A549 (cell line): ENCODE measurements around the gene MYLK2.

ENCODE experiments used
- CHD4 ChIP-seq: fragments of 200-600 bp; sonication (generic); IDR thresholded peaks from 2 replicates; pipeline ENCODE4 v1.6.1; 2016; ENCODE audit warnings: antibody characterized with exemption, mild to moderate bottlenecking, borderline replicate concordance
- CTCF ChIP-seq: fragments of >200 bp; sonication (Bioruptor Twin); formaldehyde crosslinking; IDR thresholded peaks from 3 replicates; pipeline ENCODE4 v1.5.1; 2016
- EP300 ChIP-seq, 2 experiments: fragments of >200 bp; sonication (Bioruptor Twin); formaldehyde crosslinking; IDR thresholded peaks; 2 replicates in 1 of 2; 3 replicates in 1 of 2; pipeline ENCODE4 v1.6.1; 2016 to 2017
- JUNB ChIP-seq: fragments of >200 bp; sonication (Bioruptor Twin); formaldehyde crosslinking; IDR thresholded peaks from 2 replicates; pipeline ENCODE4 v1.6.1; 2016
- RAD21 ChIP-seq, 2 experiments: fragments of >200 bp in 1 of 2; sonication (Bioruptor Twin) in 1 of 2; formaldehyde crosslinking in 1 of 2; IDR thresholded peaks in 1 of 2; conservative IDR thresholded peaks in 1 of 2; 2 replicates in 1 of 2; 3 replicates in 1 of 2; pipeline ENCODE4 v1.6.1; 2012 to 2018; ENCODE audit warnings: inconsistent platforms in 1 of 2
- REST ChIP-seq: fragments of 200-600 bp; sonication (generic); IDR thresholded peaks from 2 replicates; pipeline ENCODE4 v1.6.1; 2016; ENCODE audit warnings: antibody characterized with exemption, mild to moderate bottlenecking, moderate library complexity

GRCh38 chr20:31816221-31816620 lies 2.9 kb upstream of the MYLK2 start:
- TF ChIP-seq REST (no peak), CHD4 (no peak), EP300 (IDR thresholded peaks at IDR 0.05) (no peak), RAD21 (conservative IDR thresholded peaks at IDR 0.05 in 1 of 2, IDR thresholded peaks at IDR 0.05 in 1 of 2) (no peak), CTCF (no peak), JUNB (no peak)
